Gastrocnemius medialis (tissue), 4 donors: Measurements from ENCODE around the gene PHLDA2. TPM values are rescaled to one million over a fixed set of nuclear protein-coding genes. Genes with fewer than 3 reads are reported as not detected.
A peak's percentile ranks its signal among the peaks of the same experiment; 100 is the strongest.

Experiments
- ATAC-seq, 2 donors: fragments of 150-250 bp; one replicate each; pipeline ENCODE4 v1.9.1; 2016
- DNase-seq, 2 donors: peaks; one replicate each; pipeline ENCODE4 v3.0.0-alpha.2; 2019
- H3K27ac ChIP-seq, 4 donors: fragments of 200-600 bp; sonication (generic); 1 replicate in 1 of 4; 2 replicates in 3 of 4; pipeline ENCODE4 v1.5.1; 2016 to 2018; ENCODE audit warnings: mild to moderate bottlenecking in 2 of 4, moderate library complexity in 1 of 4
- H3K27me3 ChIP-seq, 3 donors: fragments of 200-600 bp; sonication (generic) in 2 of 3; 1 replicate in 1 of 3; 2 replicates in 2 of 3; pipeline versions ENCODE4 v1.5.1 to v1.6.0; 2016 to 2019; ENCODE audit warnings: mild to moderate bottlenecking in 1 of 3, moderate library complexity in 1 of 3
- H3K36me3 ChIP-seq, 2 donors: fragments of 200-600 bp; sonication (generic) in 1 of 2; one replicate each; pipeline ENCODE4 v1.5.1; 2017 to 2018
- H3K4me1 ChIP-seq, 2 donors: fragments of 200-600 bp; sonication (generic) in 1 of 2; one replicate each; pipeline ENCODE4 v1.5.1; 2016 to 2017; ENCODE audit warnings: mild to moderate bottlenecking in 2 of 2
- H3K4me3 ChIP-seq, 4 donors: fragments of 200-600 bp; sonication (generic) in 3 of 4; 1 replicate in 1 of 4; 2 replicates in 3 of 4; pipeline ENCODE4 v1.5.1; 2016 to 2019; ENCODE audit warnings: mild to moderate bottlenecking in 2 of 4
- H3K9me3 ChIP-seq, 3 donors: fragments of 200-600 bp; sonication (generic) in 2 of 3; 1 replicate in 1 of 3; 2 replicates in 2 of 3; pipeline ENCODE4 v1.5.1; 2016 to 2019
- POLR2A ChIP-seq, 2 donors: fragments of 450-650 bp; IDR thresholded peaks; one replicate each; pipeline ENCODE4 v1.6.1; 2017; ENCODE audit warnings: antibody characterized with exemption in 2 of 2, mild to moderate bottlenecking in 2 of 2, moderate library complexity in 2 of 2
- in situ Hi-C, 4 donors: fragments of 200-750 bp; cut with MboI; loops; one replicate each; pipeline versions ENCODE4 v1.15.0 to v1.8.0; 2017; ENCODE audit warnings: low sequenced_read_pairs in 4 of 4
- intact Hi-C: fragments of 100-400 bp; cut with DNase I; formaldehyde crosslinking; loops from one replicate; pipeline ENCODE4 v1.15.1; 2023; ENCODE audit warnings: low total_unique reads
- total RNA-seq, 4 donors: library from RNA; depleted of rRNA; stranded (reverse); fragments of >200 nt; gene quantifications; one replicate each; pipeline versions ENCODE4 v1.1.0 to v1.2.3, GENCODE V29; 2016
- TF ChIP-seq, protein P1 (sequence below), 5 experiments: fragments of 450-650 bp in 3 of 5; fragments of 200-600 bp in 2 of 5; sonication (generic) in 2 of 5; IDR thresholded peaks in 4 of 5; conservative IDR thresholded peaks in 1 of 5; 1 replicate in 4 of 5; 2 replicates in 1 of 5; pipeline ENCODE4 v1.5.1; 2016 to 2019; ENCODE audit warnings: antibody characterized with exemption in 5 of 5, mild to moderate bottlenecking in 3 of 5, moderate library complexity in 3 of 5

PHLDA2 gene
- total RNA-seq, 4 donors from 2014 or later = 1.4 TPM; not detected in 3

DNA sequence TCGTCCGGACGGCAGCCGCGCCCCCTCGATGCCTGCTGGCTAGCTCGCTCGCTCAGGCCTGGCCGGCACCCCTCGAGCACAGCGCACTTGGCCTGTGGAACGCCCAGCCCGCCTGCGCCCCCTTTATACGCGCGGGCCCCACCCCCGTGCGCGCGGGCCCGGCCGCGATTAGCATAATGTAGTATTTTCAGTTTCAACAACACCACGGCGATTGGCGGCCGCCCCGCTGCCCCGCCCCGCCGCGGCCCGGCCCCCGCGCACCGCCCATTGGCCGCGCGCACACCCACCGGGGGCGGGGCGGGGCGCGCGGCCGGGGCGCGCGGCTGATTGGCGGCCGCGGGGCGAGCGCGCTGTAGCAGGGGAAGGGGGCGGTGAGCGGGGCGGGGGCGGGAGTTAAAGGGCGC is 43.5 kb downstream of the PHLDA2 start, which contains the start of gene CDKN1C:
Gene CDKN1C (minus strand): TSS at position 98 of the 404 bp plus-strand sequence. CDS start 319 bp downstream, outside the sequence.
- Histone ChIP-seq H3K36me3 (no peaks in the 10 kb centered on the region), H3K4me3 (peak within 1 kb of the TSS; percentile 67 to 95 (median 82)), H3K9me3 (no peaks in the 10 kb centered on the region), H3K4me1 (peaks cover 14 to 26% of the 10 kb centered on the region in 2 donors), H3K27me3 (no peaks in the 10 kb centered on the region), H3K27ac (peak within 1 kb of the TSS; percentile 75 to 87 (median 87))
- TF ChIP-seq, protein P1, sequence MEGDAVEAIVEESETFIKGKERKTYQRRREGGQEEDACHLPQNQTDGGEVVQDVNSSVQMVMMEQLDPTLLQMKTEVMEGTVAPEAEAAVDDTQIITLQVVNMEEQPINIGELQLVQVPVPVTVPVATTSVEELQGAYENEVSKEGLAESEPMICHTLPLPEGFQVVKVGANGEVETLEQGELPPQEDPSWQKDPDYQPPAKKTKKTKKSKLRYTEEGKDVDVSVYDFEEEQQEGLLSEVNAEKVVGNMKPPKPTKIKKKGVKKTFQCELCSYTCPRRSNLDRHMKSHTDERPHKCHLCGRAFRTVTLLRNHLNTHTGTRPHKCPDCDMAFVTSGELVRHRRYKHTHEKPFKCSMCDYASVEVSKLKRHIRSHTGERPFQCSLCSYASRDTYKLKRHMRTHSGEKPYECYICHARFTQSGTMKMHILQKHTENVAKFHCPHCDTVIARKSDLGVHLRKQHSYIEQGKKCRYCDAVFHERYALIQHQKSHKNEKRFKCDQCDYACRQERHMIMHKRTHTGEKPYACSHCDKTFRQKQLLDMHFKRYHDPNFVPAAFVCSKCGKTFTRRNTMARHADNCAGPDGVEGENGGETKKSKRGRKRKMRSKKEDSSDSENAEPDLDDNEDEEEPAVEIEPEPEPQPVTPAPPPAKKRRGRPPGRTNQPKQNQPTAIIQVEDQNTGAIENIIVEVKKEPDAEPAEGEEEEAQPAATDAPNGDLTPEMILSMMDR (IDR thresholded peaks at IDR 0.05 in 4 of 5, conservative IDR thresholded peaks at IDR 0.05 in 1 of 5) = no peak
- TF ChIP-seq POLR2A (IDR thresholded peaks at IDR 0.05) = peak; percentile 85 to 95
- intact Hi-C loops = loop anchor here (1.0 to 5.0 kb wide), 5 partner anchors 106 to 558 kb away; partner anchors contain the start of genes OSBPL5 and TSSC4
- DNase-seq (peak; percentile 63 to 82), ATAC-seq (peak; percentile 76 to 80)
- in situ Hi-C loops = loop anchor here (5.0 to 25.0 kb wide), 3 partner anchors 198 to 448 kb away; partner anchors contain the start of genes KCNQ1OT1 (in 3 of the 4), KCNQ1 (in 1 of the 4) and TRPM5 (in 1 of the 4)

DNA sequence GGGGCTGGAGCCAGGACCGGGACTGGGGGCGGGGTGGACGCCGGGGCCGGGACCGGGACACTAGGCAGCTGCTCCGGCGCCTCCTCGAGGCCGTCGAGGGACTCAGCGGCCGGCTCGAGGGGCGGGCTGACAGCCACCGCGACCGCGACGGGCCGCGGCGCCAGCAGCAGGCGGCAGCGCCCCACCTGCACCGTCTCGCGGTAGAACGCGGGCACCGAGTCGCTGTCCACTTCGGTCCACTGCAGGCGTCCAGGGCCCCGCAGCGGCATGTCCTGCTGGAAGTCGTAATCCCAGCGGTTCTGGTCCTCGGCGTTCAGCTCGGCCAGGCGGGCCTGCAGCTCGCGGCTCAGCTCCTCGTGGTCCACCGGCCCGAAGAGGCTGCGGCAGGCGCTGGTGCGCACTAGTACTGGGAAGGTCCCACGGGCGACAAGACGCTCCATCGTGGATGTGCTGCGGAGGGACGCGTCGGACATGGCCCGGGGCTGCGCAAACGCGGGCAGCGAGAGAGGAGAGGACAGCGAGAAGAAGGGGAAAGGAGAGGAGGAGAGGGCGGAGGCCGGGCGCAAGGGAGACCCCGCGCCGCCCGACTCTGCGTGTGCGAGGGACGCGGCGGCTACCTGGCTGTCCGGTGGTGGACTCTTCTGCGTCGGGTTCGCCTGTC is 44.1 kb downstream of the PHLDA2 start:
- no peaks in the 10 kb centered on the region for H3K36me3 ChIP-seq
- no peaks in the 10 kb centered on the region for H3K9me3 ChIP-seq
- TF ChIP-seq, protein P1 (IDR thresholded peaks at IDR 0.05 in 4 of 5, conservative IDR thresholded peaks at IDR 0.05 in 1 of 5) = peak in 1 of 5 experiments; percentile 5
- TF ChIP-seq POLR2A (IDR thresholded peaks at IDR 0.05) = no peak
- intact Hi-C loops (loop anchor here (1.0 to 5.0 kb wide), 4 partner anchors 106 to 558 kb away; partner anchors contain the start of gene OSBPL5), in situ Hi-C loops (loop anchor here (5.0 to 25.0 kb wide), 3 partner anchors 198 to 448 kb away; partner anchors contain the start of genes KCNQ1OT1 (in 3 of the 4), KCNQ1 (in 1 of the 4) and TRPM5 (in 1 of the 4))
- H3K27ac ChIP-seq = peak overlapping the region; percentile 51 to 87 (median 82)
- H3K4me3 ChIP-seq = peak overlapping the region; percentile 54 to 83 (median 74)
- no peak for DNase-seq
- H3K4me1 ChIP-seq = peaks cover 14 to 26% of the 10 kb centered on the region in 2 donors
- H3K27me3 ChIP-seq = no peaks in the 10 kb centered on the region
- peak; percentile 17 to 18 for ATAC-seq

DNA sequence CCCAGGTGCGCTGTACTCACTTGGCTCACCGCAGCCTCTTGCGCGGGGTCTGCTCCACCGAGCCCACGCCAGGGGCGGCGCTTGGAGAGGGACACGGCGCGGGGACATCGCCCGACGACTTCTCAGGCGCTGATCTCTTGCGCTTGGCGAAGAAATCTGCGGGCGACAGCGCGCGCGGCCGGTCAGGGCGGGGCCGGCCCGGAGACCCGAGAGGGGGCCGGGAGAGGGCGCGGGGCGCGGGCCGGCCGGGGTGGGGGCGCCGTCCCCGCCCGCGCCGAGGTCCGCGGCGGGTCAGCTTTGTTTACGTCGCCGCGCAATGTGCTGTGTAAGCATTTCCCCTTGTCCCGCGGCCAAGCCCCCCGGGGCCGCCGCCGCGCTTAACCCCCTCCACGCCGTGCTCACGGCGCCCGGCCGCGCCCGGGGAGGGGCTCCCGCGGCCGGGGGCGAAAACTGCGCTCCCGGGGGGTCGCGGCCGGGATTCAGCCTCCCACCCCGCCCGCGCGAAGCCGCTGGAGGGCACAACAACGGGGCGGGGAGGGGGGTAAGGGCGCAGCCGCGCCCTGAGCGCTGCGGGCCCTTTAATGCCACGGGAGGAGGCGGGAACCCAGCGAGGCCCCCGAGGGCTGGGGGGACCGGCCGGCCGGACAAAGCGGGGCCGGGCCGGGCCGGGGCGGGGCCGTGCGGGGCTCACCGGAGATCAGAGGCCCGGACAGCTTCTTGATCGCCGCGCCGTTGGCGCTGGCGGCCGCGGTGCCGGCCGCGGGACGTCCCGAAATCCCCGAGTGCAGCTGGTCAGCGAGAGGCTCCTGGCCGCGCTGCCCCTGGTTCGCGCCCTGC is 45.0 kb downstream of the PHLDA2 start:
- intact Hi-C loops (loop anchor here (1.0 to 2.0 kb wide), 2 partner anchors 58 to 183 kb away; no protein-coding TSS in a partner anchor), in situ Hi-C loops (loop anchor here in 3 of 4 donors (25.0 kb wide), 2 partner anchors 197 to 447 kb away; partner anchors contain the start of genes KCNQ1OT1 (in 3 of the 3), KCNQ1 (in 1 of the 3) and TRPM5 (in 1 of the 3))
- Histone ChIP-seq H3K27ac (peak overlapping the region; percentile 75 to 87 (median 87)), H3K36me3 (no peaks in the 10 kb centered on the region), H3K4me3 (peak overlapping the region; percentile 67 to 95 (median 82)), H3K4me1 (peaks cover 14 to 26% of the 10 kb centered on the region in 2 donors), H3K27me3 (no peaks in the 10 kb centered on the region), H3K9me3 (no peaks in the 10 kb centered on the region)
- ATAC-seq (peak; percentile 40 to 45), DNase-seq (peak; percentile 42 to 54)
- peak; percentile 67 to 82 for TF ChIP-seq POLR2A (IDR thresholded peaks at IDR 0.05)
- TF ChIP-seq, protein P1 (IDR thresholded peaks at IDR 0.05 in 4 of 5, conservative IDR thresholded peaks at IDR 0.05 in 1 of 5) = no peak

DNA sequence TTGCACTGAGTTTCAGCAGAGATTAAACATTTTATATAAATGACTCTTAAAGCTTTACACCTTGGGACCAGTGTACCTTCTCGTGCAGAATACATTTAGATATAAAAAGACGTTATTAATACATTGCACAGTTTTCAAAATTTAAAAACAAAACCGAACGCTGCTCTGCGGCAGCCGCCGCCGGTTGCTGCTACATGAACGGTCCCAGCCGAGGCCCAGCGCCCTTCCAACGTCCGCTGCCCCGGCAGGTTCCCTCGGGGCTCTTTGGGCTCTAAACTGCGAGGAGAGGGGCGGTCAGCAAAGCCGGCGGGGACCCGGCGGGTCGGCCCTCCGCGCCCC is 45.6 kb downstream of the PHLDA2 start:
- Histone ChIP-seq H3K4me1 (peaks cover 14 to 26% of the 10 kb centered on the region in 2 donors), H3K4me3 (peak overlapping the region; percentile 67 to 95 (median 82)), H3K27ac (peak overlapping the region; percentile 75 to 87 (median 87)), H3K27me3 (no peaks in the 10 kb centered on the region), H3K36me3 (no peaks in the 10 kb centered on the region), H3K9me3 (no peaks in the 10 kb centered on the region)
- no peak for ATAC-seq
- no peak for DNase-seq
- in situ Hi-C loops (loop anchor here in 3 of 4 donors (25.0 kb wide), 2 partner anchors 196 to 446 kb away; partner anchors contain the start of genes KCNQ1OT1 (in 3 of the 3), KCNQ1 (in 1 of the 3) and TRPM5 (in 1 of the 3)), intact Hi-C loops (no loop called here)
- TF ChIP-seq POLR2A (IDR thresholded peaks at IDR 0.05) = no peak
- TF ChIP-seq, protein P1 (IDR thresholded peaks at IDR 0.05 in 4 of 5, conservative IDR thresholded peaks at IDR 0.05 in 1 of 5) = no peak
